ENCODE measurements around the gene THEM5. TPM values are rescaled to one million over a fixed set of nuclear protein-coding genes. Genes with fewer than 3 reads are reported as not detected.

Gene THEM5
- total RNA-seq, 1 donor from 2014 or later = not detected

- no peak overlapping the region for H3K4me3 ChIP-seq
- no peaks in the 10 kb centered on the region for H3K4me1 ChIP-seq
- no peaks in the 10 kb centered on the region for H3K9me3 ChIP-seq
- ATAC-seq (peak; percentile 17), DNase-seq (peak; percentile 41)
- H3K27ac ChIP-seq = no peak overlapping the region
- no peaks in the 10 kb centered on the region for H3K27me3 ChIP-seq
- no peak for TF ChIP-seq CTCF (IDR thresholded peaks at IDR 0.05)
- H3K36me3 ChIP-seq = no peaks in the 10 kb centered on the region
- intact Hi-C loops (cut with DNase I) = no loop called here
These were observed 33.4 kb downstream of the THEM5 start for GRCh38 chr1:151819976-151820623.

GRCh38 chr1:151819227-151819835 lies 34.2 kb downstream of the THEM5 start:
- intact Hi-C loops (cut with DNase I) = no loop called here
- Histone ChIP-seq H3K9me3 (no peaks in the 10 kb centered on the region), H3K36me3 (no peaks in the 10 kb centered on the region), H3K27me3 (no peaks in the 10 kb centered on the region), H3K4me1 (no peaks in the 10 kb centered on the region), H3K27ac (no peak overlapping the region), H3K4me3 (no peak overlapping the region)
- ATAC-seq (no peak), DNase-seq (peak; percentile 34)
- TF ChIP-seq CTCF (IDR thresholded peaks at IDR 0.05) = no peak

- intact Hi-C loops (cut with DNase I) = no loop called here
- Histone ChIP-seq H3K36me3 (no peaks in the 10 kb centered on the region), H3K27ac (no peak overlapping the region), H3K9me3 (no peaks in the 10 kb centered on the region), H3K4me1 (no peaks in the 10 kb centered on the region), H3K4me3 (no peak overlapping the region), H3K27me3 (no peaks in the 10 kb centered on the region)
- no peak for DNase-seq
- TF ChIP-seq CTCF (IDR thresholded peaks at IDR 0.05) = no peak
- peak; percentile 29 for ATAC-seq
These were observed 36.2 kb downstream of the THEM5 start for GRCh38 chr1:151817353-151817730.

- Histone ChIP-seq H3K4me3 (no peak overlapping the region), H3K4me1 (no peaks in the 10 kb centered on the region), H3K27me3 (no peaks in the 10 kb centered on the region), H3K27ac (no peak overlapping the region), H3K36me3 (no peaks in the 10 kb centered on the region), H3K9me3 (no peaks in the 10 kb centered on the region)
- ATAC-seq (no peak), DNase-seq (peak; percentile 41)
- intact Hi-C loops (cut with DNase I) = no loop called here
- TF ChIP-seq CTCF (IDR thresholded peaks at IDR 0.05) = no peak
These were observed 36.8 kb downstream of the THEM5 start for GRCh38 chr1:151816548-151817352.

GRCh38 chr1:151815716-151816327 lies 37.7 kb downstream of the THEM5 start:
- no peaks in the 10 kb centered on the region for H3K4me1 ChIP-seq
- peak; percentile 67 for DNase-seq
- no peak overlapping the region for H3K27ac ChIP-seq
- no peak overlapping the region for H3K4me3 ChIP-seq
- no peaks in the 10 kb centered on the region for H3K27me3 ChIP-seq
- ATAC-seq = no peak
- TF ChIP-seq CTCF (IDR thresholded peaks at IDR 0.05) = no peak
- H3K36me3 ChIP-seq = no peaks in the 10 kb centered on the region
- intact Hi-C loops (cut with DNase I) = no loop called here
- no peaks in the 10 kb centered on the region for H3K9me3 ChIP-seq

Data from upper lobe of right lung (tissue), 1 donor.